SU-DHL-6 (cell line): ENCODE data around the gene SPEF2.
"Not testable (repeated sequence)": the region's sequence is repeated elsewhere in the genome, so short reads cannot be mapped to it uniquely, and the experiment has no call there.

Experiments
- H2AFZ ChIP-seq: fragments of 200-600 bp; sonication (generic); 2 replicates; pipeline ENCODE4 v1.6.1; 2014; ENCODE audit warnings: low read depth, mild to moderate bottlenecking, moderate library complexity, mixed read lengths, antibody characterized with exemption, low read length; ENCODE audit not compliant: severe bottlenecking
- H3F3A ChIP-seq: fragments of 200-600 bp; shearing (Covaris generic); 2 replicates; pipeline ENCODE4 v1.6.0; 2016; ENCODE audit warnings: antibody characterized with exemption, mild to moderate bottlenecking; ENCODE audit not compliant: insufficient read depth
- H3K27ac ChIP-seq: fragments of 200-600 bp; sonication (generic); 2 replicates; pipeline ENCODE4 v1.5.1; 2016; ENCODE audit warnings: low read depth, mild to moderate bottlenecking, low read length, moderate library complexity, mixed read lengths
- H3K27me3 ChIP-seq: fragments of 200-600 bp; sonication (generic), shearing (Covaris generic); 2 replicates; pipeline ENCODE4 v1.6.0; 2014; ENCODE audit warnings: mild to moderate bottlenecking, low read length
- H3K36me3 ChIP-seq: fragments of 200-600 bp; sonication (generic); 2 replicates; pipeline ENCODE4 v1.6.1; 2014; ENCODE audit warnings: mild to moderate bottlenecking, low read length, mixed read lengths
- H3K4me2 ChIP-seq: fragments of 300-600, 200-600 bp; shearing (Covaris generic), sonication (generic); 2 replicates; pipeline ENCODE4 v1.6.0; 2014; ENCODE audit warnings: low read length, low read depth, mild to moderate bottlenecking; ENCODE audit not compliant: poor library complexity, severe bottlenecking
- H3K4me3 ChIP-seq: fragments of 200-600 bp; sonication (generic); 2 replicates; pipeline ENCODE4 v1.5.1; 2014; ENCODE audit warnings: antibody characterized with exemption, low read length, mild to moderate bottlenecking, mixed read lengths; ENCODE audit not compliant: insufficient read depth, poor library complexity, severe bottlenecking
- H3K79me2 ChIP-seq: fragments of 200-600 bp; sonication (generic); 2 replicates; pipeline ENCODE4 v1.6.1; 2014; ENCODE audit warnings: mild to moderate bottlenecking, low read length, moderate library complexity; ENCODE audit not compliant: insufficient read depth
- H3K9ac ChIP-seq: fragments of 200-600 bp; sonication (generic); 2 replicates; pipeline ENCODE4 v1.7.0; 2014; ENCODE audit warnings: mild to moderate bottlenecking, low read length
- H3K9me2 ChIP-seq: fragments of 200-600 bp; sonication (generic); replicated peaks from 2 replicates; pipeline ENCODE4 v1.6.1; 2014; ENCODE audit warnings: low read length; ENCODE audit not compliant: insufficient read depth
- H3K9me3 ChIP-seq: fragments of 200-600 bp; sonication (generic); 2 replicates; pipeline ENCODE4 v1.6.1; 2014; ENCODE audit warnings: low read length, mixed read lengths; ENCODE audit not compliant: insufficient read depth
- H4K20me1 ChIP-seq: fragments of 200-600 bp; sonication (generic); 2 replicates; pipeline ENCODE4 v1.6.1; 2014; ENCODE audit warnings: low read depth, mild to moderate bottlenecking, antibody characterized with exemption, low read length, moderate library complexity, mixed read lengths
- CTCF ChIP-seq: fragments of 200-600 bp; sonication (generic); IDR thresholded peaks from one replicate; pipeline ENCODE4 v1.5.1; 2017; ENCODE audit warnings: antibody characterized with exemption, mild to moderate bottlenecking, low read length, moderate library complexity; ENCODE audit not compliant: insufficient read depth, poor library complexity, severe bottlenecking
- EZH2phosphoT487 ChIP-seq: fragments of 200-600 bp; sonication (generic), shearing (Covaris generic); conservative IDR thresholded peaks from 2 replicates; pipeline ENCODE4 v1.6.1; 2018; ENCODE audit warnings: mild to moderate bottlenecking, antibody characterized with exemption, low read length, moderate library complexity, mixed read lengths

Gene SPEF2

GRCh38 chr5:35668794-35669193 is 51.1 kb downstream of the SPEF2 start:
- TF ChIP-seq EZH2phosphoT487 = no peak
- TF ChIP-seq CTCF = no peak

DNA sequence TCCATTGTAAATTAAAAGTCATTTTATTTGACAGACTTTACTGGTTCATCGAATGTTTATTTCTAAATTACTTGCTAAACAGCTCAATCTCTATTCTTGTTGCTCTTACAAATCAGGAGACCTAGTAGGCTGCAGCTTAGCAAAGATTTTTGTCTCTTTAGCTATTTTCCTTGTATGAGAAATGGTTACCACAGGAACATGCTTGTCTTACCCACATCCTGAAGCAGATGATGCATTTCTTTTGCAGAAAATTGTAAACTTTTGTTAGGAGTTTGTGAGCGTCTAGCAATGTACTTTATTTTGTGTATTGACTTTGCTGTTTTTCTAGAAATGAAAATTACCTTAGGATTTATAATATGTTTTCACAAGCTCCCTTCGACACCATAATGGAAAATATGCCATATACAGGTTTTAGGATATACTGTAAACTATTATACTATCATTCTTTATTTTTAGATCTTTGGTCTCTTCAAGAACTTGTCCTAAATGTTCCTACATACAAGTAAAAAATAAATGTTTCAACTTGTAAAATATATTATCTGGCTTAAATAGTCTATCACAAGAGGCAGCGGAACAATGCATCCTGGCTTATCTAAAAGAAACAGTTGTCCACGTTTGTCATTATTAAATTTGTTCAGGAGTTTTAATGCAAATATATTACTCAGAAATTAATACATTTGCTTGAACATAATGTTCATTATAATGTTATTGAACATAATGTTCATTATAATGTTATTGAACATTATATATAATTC is 54.1 kb downstream of the SPEF2 start:
- H3K4me2 ChIP-seq = no peak overlapping the region
- no peaks in the 10 kb centered on the region for H3K27me3 ChIP-seq
- H3K27ac ChIP-seq = no peak overlapping the region
- no peaks in the 10 kb centered on the region for H3K36me3 ChIP-seq
- H2AFZ ChIP-seq = no peak overlapping the region
- H3K9ac ChIP-seq = no peak overlapping the region
- H4K20me1 ChIP-seq = no peaks in the 10 kb centered on the region
- H3F3A ChIP-seq = no peaks in the 10 kb centered on the region
- H3K9me3 ChIP-seq = no peaks in the 10 kb centered on the region
- no peaks in the 10 kb centered on the region for H3K79me2 ChIP-seq
- no peak overlapping the region for H3K4me3 ChIP-seq
- no peaks in the 10 kb centered on the region for H3K9me2 ChIP-seq
- no peak for TF ChIP-seq CTCF
- TF ChIP-seq EZH2phosphoT487 = no peak

More at GRCh38 chr5:35668794-35669193, 51.1 kb downstream of the SPEF2 start:
- Histone ChIP-seq H2AFZ (no peak overlapping the region), H3K9ac (no peak overlapping the region), H3K27ac (no peak overlapping the region), H3K9me2 (no peaks in the 10 kb centered on the region), H3K4me2 (no peak overlapping the region), H3K9me3 (no peaks in the 10 kb centered on the region), H3K36me3 (no peaks in the 10 kb centered on the region), H4K20me1 (no peaks in the 10 kb centered on the region), H3K4me3 (no peak overlapping the region), H3F3A (no peaks in the 10 kb centered on the region), H3K27me3 (no peaks in the 10 kb centered on the region), H3K79me2 (no peaks in the 10 kb centered on the region)

GRCh38 chr5:35672296-35672655 is 54.6 kb downstream of the SPEF2 start:
- H3K9ac ChIP-seq, H4K20me1 ChIP-seq, H3K27me3 ChIP-seq, H2AFZ ChIP-seq, H3K4me2 ChIP-seq, H3K4me3 ChIP-seq, H3K79me2 ChIP-seq, H3K9me2 ChIP-seq, H3F3A ChIP-seq, H3K27ac ChIP-seq, H3K9me3 ChIP-seq, H3K36me3 ChIP-seq: not testable (repeated sequence)

- H3K4me3 ChIP-seq = no peak overlapping the region
- no peaks in the 10 kb centered on the region for H3K9me2 ChIP-seq
- H3K27me3 ChIP-seq = no peaks in the 10 kb centered on the region
- H3K36me3 ChIP-seq = no peaks in the 10 kb centered on the region
- H3K27ac ChIP-seq = no peak overlapping the region
- no peaks in the 10 kb centered on the region for H3K79me2 ChIP-seq
- no peak overlapping the region for H3K9ac ChIP-seq
- no peaks in the 10 kb centered on the region for H4K20me1 ChIP-seq
- no peaks in the 10 kb centered on the region for H3K9me3 ChIP-seq
- no peak overlapping the region for H2AFZ ChIP-seq
- no peak overlapping the region for H3K4me2 ChIP-seq
- TF ChIP-seq EZH2phosphoT487 (no peak), CTCF (no peak)
- no peaks in the 10 kb centered on the region for H3F3A ChIP-seq
These were observed 55.3 kb downstream of the SPEF2 start for GRCh38 chr5:35672995-35673394.
